ENCODE measurements around the gene ABCC9.
"Not testable (repeated sequence)": the region's sequence is repeated elsewhere in the genome, so short reads cannot be mapped to it uniquely, and the experiment has no call there.

The ABCC9 gene

DNA sequence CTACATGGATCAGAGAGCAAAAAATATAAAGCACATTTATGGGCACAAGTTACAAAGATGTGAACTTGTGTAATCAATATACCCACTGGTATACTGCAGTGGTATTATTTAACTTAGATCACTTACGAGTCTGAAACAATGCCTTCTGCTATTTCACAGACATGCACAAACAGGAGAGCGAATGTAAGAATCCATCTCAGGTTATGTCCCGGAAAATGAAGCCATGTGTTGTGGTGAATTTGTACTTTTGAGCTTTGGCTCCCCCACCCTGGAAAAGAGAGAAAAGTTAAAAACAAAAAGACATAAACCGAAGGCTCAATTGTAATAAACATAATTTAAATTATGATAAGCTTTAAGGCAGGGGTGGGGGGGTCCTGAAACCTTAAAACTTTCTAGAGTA, 7.6 kb downstream of the ABCC9 start:
- DNase-seq (ENCODE audit: low read depth), result no peak

DNA sequence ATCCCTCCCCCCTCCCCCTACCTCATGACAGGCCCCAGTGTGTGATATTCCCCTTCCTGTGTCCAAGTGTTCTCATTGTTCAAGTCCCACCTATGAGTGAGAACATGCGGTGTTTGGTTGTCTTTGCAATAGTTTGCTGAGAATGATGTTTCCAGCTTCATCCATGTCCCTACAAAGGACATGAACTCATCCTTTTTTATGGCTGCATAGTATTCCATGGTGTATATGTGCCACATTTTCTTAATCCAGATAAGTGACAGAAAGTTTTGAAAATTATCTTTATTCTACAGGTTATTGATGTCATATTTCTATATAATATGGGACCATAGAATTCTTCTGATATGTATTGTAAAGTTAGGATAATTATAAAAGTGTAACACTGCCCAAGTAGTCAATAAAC, 11.3 kb downstream of the ABCC9 start:
- not testable (repeated sequence) for DNase-seq (ENCODE audit: low read depth)

DNA sequence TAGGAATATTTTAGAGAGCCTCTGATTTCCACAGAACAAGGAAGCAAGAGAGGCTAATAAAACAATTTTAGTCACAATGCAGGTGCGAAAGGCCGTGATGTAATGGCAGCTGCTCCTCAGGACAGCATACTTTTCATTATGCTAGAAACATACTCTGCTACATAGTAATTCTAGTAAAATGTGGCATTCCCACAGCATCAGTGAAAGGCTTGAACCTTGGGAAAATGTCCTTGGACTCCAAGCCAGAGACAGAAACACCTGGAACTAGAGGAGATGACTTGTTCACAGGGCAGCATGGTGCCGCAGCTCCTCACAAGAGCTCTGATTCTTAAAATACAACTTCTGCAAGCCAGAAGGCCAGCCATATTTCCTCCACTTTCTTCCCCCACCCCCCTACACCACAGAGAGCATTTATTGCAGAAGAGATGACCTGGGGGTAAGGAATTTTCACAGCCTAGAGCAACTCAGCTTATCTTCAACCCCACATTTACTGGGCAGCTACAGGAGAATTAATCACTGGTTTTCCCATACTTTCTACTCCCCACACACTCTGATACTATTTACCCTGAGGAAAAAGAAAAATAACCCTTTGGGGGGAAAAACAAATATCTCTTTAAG, 15.8 kb downstream of the ABCC9 start:
- DNase-seq (ENCODE audit: low read depth), result no peak

DNA sequence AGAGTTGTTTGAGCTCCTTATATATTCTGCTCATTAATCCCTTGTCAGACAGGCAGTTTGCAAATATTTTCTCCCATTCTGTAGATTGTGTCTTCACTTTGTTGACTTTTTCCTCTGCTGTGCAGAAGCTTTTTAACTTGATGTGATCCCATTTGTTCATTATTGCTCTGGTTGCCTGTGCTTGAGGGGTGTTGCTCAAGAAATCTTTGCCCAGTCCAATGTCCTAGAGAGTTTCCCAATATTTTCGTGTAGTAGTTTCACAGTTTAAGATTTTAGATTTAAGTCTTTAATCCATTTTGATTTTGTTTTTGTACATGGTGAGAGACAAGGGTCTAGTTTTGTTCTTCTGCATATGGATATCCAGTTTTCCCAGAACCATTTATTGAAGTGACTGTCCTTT, 19.8 kb downstream of the ABCC9 start:
- DNase-seq (ENCODE audit: low read depth), result no peak

DNA sequence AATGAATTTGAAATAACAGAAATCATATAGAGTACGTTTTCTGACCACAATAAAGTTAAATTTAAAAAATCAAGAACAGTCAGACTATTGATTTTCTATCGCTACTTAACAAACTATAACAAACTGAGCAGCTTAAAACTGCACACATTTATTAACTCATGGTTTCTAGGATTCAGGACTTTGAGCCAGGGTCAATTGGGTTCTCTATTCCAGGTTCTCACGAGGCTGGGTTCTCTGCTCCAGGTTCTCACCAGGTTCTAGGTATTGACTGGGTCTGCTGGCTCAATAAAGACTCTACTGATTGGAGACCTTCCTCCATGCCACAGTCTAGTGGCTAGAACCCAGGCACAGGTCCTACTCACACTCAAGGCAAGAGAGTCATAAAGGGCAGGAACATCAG, 22.8 kb downstream of the ABCC9 start:
- no peak for DNase-seq (ENCODE audit: low read depth)

DNA sequence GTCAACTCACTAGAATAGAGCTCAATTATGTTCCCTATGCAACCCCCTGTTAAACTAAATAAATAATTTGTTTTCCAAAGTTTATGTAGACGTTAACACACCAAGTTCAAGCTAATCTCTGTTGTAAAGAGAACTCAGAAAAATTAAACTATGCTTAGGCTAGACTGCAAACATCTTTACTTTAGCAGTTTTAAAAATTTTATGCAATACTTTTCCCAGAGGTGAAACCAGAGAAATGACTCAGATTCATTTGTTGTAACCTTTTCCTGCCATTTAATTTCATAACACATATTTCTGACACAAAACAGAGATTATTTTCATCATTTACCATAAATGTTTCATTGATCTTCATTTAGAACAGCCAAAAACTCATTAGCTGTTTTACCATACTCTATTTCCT, 27.4 kb downstream of the ABCC9 start:
- DNase-seq (ENCODE audit: low read depth), result no peak

DNA sequence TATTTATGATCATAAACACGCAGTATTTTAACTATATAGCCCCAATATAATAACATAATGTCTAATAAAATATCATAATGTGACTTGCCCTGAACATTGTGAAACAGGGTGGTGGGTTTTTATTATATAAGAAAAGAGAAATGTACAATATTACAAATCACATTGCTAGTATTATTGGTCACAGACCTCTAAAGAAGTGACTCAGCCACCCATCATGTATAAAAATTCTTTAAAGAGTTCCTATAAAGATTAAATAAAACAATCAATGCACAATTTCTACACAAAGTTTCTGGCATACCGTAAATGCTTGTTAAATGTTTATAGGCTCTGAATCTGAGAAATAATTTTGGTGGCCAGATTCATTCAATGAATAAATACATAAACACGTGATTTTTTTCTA, 28.9 kb downstream of the ABCC9 start:
- DNase-seq (ENCODE audit: low read depth), result no peak

DNA sequence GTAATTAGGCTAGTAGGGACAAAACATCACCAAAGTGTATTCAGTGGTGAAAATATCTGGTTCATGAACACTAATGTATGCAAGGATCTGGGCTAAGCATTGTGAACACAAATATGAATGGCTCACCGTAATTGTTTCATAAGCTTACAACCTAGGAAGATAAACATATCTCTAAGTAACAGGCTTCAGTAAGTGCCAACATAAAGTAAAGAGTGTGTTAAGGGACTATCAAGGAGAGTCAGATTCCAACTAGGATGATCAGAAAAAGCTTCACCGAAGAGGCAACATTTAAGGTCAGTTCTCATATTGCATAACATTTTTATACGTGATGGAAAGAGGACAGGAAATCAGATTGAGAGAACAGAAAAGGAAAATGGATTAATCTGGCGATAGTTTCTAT, 29.4 kb downstream of the ABCC9 start:
- DNase-seq (ENCODE audit: low read depth), result no peak

DNA sequence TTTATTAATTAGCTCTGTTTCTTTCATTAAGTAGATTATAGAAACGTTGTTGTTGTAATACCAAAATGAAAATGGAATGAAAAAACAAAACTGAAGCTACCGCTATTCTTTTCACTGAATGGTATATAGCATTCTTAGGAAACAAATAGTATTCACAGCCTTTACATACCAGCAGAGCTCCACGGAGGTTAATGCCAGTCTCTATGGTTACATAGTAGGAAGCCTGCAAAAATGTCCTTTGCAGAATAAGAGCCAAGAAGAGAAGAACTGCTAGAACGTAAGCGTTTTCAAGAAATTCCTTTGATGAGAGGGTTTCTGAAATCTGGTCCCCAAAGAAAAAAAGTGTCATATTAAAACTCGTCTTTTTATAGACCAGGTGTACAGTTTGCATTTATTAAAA, 30.6 kb downstream of the ABCC9 start:
- no peak for DNase-seq (ENCODE audit: low read depth)

DNA sequence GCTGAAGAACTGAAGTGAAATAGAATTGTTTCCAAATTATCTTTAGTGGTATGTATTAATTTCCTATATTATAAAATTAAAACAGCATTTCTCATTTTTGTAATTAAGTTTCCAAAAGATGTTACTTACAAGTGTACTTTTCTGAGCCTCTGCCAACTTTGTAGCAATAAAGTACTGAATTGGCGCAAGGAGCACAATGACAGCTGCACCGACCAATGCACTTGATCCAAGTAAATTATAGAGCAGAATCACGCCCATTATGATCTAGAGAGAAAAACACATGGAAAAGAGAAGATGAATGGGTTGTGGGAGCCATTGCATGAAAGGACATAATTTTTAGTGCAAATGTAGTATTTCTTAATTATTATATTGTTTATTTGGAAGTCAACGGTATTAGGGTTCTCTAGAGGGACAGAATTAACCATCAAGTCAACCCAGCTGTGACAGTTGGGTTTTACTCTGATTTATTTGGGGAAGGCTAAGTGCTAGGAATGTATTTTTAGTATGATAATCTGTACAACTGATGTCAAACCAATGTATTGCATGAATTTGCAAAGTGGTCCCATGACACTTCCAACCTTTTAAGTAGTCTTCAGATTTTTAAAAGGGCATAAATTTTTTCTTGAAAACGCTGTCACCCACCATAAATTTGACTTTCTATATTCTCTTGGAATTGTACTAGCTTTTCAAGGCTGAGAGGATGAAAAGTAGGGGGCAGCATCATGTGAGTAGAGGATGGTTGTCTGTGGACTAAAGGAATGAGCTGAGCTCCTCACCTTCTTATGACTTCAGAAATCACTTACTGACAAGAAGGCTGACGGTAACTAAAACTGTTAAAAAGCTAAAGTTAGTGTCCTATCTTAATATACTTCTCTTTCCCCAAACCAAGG, 33.0 kb downstream of the ABCC9 start:
- no peak for DNase-seq (ENCODE audit: low read depth)

DNA sequence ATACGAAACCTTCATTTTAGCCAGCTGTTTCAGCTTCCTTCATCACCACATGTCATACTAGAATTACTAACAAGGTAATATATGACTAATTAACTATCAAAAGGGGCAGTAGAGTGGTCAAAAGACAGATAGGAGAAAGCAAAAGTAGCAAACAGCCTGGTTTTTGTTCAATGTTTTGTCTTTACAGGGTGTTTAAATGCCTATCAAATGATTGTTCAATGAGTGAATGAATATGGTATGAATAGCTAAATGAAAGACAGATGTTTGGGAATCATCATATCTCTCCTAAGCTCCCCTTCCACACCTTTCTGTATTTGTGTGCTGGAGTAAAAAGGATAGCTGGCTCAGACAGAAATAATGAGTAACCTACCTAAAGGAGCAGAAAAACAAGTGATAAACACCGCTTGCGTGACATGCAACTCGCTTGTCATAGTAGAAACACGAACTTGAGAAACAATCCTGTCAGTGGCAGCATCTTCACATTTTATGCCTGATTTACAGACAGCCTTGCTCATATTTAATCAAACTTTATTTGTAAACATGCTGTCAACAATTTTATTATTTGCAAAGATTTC, 34.2 kb downstream of the ABCC9 start:
- DNase-seq (ENCODE audit: low read depth), result no peak

DNA sequence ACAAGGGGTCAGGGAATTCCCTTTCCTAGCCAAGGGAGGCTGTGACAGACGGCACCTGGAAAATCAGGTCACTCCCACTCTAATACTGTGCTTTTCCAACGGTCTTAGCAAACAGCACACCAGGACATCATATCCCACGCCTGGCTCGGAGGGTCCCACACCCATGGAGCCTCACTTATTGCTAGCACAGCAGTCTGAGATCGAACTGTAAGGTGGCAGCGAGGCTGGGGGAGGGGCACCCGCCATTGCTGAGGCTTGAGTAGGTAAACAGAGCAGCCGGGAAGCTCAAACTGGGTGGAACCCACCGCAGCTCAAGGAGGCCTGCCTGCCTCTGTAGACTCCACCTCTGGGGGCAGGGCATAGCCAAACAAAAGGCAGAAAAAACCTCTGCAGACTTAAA, 41.7 kb downstream of the ABCC9 start:
- DNase-seq (ENCODE audit: low read depth), result not testable (repeated sequence)

DNA sequence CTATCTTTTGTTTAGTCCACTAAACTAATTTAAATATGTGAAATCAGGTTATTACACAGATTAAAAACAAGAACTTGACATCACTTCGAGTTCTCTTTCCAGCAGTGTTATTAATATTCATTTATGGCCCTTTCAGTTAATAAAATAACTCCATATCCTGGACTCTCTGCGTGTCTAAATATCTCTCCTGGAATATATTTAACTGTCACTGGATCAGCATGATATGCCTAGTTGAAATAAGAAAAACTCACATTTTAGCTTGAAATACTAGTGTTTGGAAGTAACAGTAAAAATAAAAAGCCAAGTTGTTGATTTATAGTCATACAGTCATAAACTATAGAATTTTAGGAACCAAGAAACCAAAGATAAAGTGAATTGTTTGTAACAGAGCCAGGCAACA, 45.6 kb downstream of the ABCC9 start:
- no peak for DNase-seq (ENCODE audit: low read depth)

DNA sequence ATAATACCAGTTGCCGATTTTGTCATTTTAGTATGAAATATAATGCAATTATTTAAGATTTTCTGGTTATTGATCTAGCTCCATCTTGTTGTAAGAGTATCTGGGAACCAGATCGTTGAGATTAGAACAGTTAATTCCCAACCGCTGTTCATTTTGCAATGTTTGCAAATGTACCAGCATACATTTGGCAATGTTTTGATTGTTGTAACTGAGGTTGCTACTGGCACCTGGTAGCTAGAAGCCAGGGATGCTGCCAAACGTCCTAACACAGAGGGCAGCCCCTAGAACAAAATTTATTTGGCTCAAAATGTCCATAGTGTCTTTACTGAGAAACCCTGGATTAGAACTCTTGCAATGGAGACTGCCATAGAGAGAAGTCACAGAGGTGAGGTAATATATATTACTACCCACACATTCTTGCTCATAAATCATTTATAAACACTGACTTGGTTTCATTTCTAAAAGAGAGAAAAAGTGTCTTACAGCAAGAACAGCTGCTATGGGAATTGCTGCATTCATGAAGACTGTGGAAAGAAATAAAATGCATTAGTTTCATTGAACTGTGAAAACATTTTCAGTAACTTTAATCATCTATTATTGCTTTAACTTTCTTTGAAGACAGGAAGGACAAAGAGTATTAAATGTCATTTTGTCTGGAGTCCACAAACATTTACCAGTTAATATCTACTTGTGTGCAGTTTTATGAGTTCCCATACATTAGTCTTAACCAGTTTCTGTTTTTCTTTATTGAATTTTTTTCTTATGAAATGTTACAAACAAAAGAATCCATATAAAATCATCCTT, 46.2 kb downstream of the ABCC9 start:
- DNase-seq (ENCODE audit: low read depth), result no peak

DNA sequence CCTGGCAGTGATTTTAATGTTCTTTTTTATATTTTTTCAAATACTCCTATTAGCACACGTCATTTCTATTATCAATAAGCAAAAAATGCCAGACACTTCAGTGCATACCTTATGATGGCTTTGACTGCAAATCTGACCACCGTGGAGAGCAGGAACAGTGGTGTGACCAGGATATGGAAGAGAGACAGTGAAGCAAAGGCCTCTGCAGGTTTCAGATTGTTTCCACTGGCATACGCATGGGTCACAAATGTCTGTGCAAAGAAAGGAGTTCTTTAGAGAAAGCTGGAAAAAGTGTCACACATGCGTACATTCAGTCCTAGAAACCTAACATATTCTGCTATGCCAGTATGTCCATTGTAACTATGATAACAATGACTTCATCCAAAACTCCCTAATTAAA, 47.3 kb downstream of the ABCC9 start:
- no peak for DNase-seq (ENCODE audit: low read depth)

DNA sequence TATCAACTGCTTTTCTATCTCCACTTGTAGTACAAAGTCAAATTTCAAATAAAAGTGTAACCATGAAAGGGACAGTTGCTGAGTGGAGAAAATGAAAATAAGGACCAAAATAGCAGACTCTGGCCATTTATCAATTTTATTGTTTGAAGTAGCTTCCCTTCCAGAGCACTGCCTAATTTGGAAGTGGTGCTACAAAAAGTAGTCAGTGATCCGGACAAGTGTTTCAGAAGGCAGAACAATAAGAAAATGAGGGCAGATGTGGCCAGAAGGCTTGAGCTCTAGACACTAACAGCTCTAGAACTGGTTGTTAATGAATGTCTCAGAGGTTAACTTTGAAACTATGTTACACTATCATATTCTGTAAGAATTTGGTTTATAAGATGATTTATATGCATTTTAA, 48.9 kb downstream of the ABCC9 start:
- DNase-seq (ENCODE audit: low read depth), result no peak

DNA sequence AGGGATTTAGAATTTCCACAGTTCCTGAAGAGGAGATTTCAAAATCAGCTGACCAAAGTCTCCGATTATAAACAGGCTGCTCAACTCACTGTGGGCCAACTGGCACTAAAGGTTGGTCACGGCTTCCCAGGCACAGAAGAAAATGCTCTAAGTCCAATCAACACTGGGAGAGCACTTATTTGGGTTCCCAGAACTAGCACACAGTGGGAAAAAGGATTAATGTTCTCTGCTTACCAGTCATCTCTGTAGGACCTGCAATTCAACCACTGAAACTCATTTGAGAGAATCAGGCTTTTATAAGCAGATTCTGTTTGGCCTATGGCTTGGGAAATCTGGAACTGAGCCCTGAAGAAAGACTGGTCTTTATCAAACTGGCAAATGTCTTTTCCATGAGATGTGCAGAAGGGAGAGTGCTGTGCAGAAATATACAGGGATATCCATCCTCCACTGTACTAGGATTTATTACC, 49.4 kb downstream of the ABCC9 start:
- no peak for DNase-seq (ENCODE audit: low read depth)

DNA sequence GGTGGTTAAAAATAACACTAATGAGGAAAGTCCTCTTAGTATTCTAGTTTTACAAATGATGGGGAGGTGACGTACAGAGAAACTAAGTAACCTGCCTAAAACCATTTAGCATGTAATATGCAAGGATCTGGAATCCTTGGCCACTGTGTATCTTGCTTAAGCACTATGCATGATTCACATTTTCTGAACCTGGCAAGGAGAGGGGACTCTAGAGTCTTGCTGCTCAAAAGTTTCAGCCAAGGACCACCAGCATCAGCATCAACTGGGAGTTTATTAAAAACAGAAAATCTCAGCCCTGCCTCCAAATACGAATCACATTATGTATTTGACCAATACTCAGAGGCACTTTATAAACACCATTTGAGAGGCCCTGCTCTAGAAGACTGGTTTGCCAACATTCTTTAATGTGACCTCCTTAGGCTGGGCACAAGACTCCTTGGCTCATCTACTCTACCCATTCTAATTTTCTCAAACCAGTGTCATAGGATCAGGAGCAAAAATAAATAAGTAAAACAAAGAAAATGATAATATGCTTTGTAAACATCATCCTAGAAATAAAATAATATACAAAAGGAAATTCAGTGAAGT, 52.9 kb downstream of the ABCC9 start:
- no peak for DNase-seq (ENCODE audit: low read depth)

DNA sequence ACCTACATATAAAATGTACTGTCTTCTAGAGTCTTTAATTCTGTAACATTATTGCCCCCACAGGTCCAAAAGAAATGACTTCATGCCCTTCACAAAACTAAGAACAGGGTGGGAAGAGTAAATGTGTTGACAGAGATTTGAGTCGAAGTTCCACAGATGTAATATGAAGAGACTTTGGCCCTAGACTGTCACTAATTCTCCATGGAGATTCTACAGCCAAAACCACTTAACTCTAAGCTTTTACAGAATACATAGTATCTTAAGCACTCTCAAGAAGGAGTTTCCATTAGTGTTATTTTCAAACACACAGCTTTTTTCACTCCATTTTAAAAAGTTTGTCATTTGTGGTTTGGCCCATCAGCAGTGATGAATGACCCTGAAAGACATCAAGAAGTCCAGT, 56.3 kb downstream of the ABCC9 start:
- DNase-seq (ENCODE audit: low read depth), result no peak

DNA sequence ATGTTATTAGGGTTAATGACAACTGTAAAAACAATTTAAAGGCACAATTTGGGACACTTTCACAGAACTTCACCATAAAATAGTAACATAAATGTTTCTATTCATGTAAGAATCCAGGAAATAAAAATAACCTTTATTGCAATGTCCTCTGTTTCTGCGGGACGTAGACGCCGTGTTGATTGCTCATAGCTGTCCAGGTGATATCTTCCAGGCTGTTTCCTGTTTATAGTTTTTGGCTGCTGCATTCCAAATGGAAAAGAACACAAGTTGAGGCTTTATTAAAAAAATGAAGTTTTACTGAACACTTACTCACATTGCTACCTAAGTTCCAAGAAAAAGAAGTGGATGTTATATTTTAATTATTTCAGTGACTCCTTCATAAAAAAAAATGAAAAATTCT, 58.6 kb downstream of the ABCC9 start:
- DNase-seq (ENCODE audit: low read depth), result no peak

DNA sequence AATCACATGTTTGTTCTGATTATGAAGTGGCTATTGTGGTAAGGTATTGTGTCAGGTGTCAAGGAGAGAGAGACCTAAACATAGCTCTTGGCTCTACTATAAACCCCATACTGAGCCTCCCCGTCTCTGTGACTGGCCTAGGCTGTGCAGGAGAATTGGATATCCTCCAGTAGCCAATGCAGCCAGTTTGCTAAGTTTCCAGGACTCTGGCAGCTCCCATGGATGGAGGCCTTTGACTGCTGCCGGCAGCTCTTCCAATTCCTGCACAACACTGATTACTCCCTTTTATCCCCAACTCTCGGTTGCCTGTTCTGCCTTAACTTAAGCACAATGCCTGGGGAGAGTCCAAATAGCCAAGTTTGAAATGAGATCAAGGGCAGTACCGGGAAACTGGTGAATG, 59.3 kb downstream of the ABCC9 start:
- no peak for DNase-seq (ENCODE audit: low read depth)

DNA sequence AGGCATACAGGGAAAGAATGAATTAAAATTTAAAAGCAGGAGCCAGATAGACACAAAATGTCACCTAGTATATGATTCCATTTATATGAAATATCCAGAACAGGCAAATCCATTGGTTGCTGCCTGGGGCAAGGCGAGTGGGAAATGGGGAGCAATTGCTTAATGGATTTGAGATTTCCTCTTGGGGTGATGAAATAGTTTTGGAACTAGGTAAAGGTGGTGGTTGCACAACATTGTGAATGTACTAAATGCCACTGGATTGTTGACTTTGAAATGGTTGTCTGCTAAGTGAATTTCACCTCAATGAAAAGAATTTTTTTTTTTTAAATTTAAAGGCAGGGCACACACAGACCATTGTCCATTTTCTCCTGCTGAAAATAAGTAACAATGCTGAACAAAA, 61.9 kb downstream of the ABCC9 start:
- DNase-seq (ENCODE audit: low read depth), result no peak
